Measurements from ENCODE around the gene ATP4B.

The ATP4B gene
- total RNA-seq, result 0 reads per million in 4 experiments

- no peak for DNase-seq
Measured at GRCh38 chr13:113657851-113658741, at the start of gene ATP4B. ATP4B (minus strand) TSS chr13:113658198; CDS start chr13:113658144, 54 bp downstream.

DNA sequence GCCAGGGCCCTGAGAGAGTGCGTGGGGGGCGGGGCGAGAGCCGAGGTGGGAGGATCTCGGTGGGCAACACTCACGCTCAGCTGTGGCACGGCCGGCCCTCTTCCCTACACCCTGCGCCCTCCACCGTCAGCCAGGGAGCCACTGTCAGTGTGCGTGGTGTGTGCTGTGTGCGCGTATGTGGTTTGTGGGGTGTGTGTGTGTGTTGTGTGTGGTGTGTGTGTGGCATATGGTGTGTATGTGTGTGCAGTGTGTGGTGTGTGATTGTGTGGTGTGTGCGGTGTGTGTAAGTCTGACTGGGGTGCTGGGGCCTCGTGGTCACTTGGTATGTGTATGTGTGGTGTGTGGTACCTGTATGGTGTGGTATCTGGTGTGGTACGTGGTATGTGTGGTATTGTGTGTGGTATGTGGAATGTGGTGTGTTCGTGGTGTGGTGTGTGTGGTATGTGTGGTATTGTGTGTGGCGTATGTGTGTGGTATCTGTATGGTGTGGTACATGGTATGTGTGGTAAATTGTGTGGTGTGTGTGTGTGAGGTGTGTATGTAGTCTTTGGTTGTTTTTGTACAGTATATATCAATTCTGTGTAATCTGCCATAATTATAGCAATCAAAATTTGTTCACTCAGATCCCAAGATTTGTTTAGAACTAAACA, 14.1 kb upstream of the ATP4B start:
- DNase-seq, result no peak

DNA sequence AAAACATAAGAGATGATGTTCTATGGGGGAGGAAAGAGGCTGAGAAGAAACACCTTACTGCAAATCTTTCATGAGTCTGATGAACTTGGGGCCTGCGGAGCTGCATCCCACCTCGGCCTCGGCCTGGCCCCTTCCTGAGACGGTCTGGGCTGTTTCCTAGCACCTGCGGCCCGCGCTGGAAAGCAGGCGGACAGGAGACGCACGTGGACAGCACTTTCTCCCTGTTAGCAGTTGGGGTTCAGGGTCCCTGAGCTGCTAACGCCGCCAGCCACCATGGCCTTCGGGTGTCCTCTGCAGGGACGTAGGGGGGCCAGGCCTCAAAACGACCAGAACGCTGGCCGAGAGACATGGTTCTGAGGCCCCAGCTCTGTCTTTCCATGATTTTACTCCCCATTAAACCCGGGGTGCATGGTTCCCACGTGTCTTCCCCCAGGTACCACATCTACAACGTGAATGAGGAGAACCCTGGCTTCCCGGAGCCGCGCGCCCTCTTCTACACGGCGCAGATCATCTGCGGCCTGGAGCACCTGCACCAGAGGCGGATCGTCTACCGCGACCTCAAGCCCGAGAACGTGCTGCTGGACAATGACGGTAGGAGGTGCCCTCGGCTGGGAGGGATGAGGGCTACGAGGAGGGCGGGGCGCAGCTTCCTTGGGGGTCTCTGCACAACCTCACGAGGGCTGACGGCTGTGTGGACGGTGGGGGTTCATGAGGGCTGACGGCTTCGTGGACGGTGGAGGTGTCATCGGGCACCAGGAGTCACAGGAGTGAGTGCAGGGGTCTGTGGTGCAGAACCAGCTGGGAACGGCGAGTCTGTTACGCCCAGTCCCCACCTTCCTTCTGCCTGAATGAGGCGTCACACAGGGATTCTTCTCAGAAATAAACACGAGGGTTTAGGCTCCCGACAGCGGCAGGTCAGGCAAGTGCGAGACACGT, 13.3 kb upstream of the ATP4B start:
- no peak for DNase-seq

DNA sequence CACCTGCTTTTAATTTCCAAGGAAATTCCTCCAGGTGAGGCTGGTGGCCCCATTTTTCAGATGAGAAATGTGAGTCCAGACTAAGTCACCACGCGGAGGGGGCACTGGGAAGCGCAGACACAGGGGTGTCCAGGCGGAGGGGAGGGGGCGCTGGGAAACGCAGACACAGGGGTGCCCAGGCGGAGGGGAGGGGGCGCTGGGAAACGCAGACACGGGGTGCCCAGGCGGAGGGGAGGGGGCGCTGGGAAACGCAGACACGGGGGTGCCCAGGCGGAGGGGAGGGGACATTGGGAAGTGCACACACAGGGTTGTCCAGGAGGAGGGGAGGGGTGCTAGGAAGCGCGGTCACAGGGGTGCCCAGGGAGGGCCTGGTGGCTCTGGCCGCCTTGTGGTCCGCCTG, 12.5 kb upstream of the ATP4B start:
- DNase-seq, result no peak

GRCh38 chr13:113669755-113670341, 11.8 kb upstream of the ATP4B start:
- no peak for DNase-seq

DNA sequence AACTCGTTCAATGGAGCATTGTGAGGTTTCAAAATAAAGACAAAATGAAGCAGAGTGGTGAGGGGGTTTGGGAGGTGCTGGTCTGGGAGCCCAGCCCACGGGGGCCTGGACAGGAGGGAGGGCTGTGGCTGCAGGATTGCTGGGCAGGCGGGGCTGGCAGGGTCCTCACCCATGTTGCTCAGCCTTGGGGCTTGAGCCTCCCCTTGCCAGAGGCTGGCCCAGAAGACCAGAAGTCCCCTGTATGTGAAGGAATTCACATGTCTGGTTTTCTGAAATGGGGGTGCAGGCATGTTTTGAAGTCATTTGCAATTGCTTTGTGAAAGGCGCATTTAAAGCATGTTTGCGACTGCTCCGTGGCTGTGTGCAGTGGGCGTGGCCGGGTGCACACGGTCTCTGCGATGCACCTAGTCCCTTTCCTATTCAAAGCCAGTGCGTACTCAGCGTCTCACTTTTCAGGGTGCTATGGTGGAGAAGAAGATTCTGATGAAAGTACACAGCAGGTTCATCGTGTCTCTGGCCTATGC, 11.3 kb upstream of the ATP4B start:
- no peak for DNase-seq

GRCh38 chr13:113668491-113668971, 10.5 kb upstream of the ATP4B start:
- no peak for DNase-seq

DNA sequence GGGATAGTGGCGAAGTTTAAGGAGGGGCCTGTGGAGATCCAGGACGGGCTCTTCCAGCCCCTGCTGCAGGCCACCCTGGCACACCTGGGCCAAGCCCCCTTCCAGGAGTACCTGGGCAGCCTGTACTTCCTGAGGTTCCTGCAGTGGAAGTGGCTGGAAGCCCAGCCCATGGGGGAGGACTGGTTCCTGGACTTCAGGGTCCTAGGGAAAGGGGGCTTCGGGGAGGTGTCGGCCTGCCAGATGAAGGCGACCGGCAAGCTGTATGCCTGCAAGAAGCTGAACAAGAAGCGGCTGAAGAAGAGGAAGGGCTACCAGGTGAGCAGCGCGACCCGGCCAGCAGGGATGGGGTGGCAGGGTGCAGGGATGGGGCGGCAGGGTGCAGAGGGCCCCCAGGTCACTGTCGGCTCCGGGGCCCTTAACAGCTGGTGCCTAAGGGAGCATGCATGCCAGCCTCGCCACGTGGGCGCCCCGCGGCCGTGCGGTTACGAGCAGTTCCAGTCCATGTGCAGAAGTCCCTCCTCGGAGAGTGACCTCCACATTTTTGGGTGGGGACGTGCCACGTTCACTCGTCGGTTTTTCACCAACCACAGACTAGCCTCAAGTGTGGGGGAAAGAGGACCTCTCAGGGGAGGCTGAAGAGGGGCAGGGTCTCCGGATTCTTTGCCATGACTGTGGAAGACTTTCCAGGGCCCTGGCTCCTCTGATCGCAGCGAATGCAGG, 9.9 kb upstream of the ATP4B start:
- DNase-seq, result no peak

DNA sequence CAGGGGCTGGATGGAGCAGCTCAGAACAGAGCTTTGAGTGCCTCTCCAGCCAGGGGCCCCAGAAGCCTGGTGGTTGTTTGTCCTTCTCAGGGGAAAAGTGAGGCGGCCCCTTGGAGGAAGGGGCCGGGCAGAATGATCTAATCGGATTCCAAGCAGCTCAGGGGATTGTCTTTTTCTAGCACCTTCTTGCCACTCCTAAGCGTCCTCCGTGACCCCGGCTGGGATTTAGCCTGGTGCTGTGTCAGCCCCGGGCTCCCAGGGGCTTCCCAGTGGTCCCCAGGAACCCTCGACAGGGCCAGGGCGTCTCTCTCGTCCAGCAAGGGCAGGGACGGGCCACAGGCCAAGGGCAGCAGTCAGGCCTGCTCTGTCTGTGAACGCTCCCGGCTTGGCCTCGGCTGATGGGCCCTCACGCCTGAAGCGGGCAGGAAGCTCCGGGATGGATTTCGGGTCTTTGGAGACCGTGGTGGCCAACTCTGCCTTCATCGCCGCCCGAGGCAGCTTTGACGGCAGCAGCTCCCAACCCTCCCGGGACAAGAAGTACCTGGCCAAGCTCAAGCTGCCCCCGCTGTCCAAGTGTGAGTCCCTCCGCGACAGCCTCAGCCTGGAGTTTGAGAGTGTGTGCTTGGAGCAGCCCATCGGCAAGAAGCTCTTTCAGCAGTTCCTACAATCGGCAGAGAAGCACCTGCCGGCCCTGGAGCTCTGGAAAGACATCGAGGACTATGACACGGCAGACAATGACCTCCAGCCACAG, 9.1 kb upstream of the ATP4B start, which contains the start of gene GRK1:
TSS of gene GRK1 (plus strand) at position 269 of the 751 bp plus-strand sequence. CDS start at position 437, 168 bp downstream.
- DNase-seq, result no peak

GRCh38 chr13:113666329-113666670, 8.3 kb upstream of the ATP4B start:
- no peak for DNase-seq

- DNase-seq, result no peak
Measured at GRCh38 chr13:113665597-113666328, 7.8 kb upstream of the ATP4B start.

GRCh38 chr13:113664751-113665596, 7.0 kb upstream of the ATP4B start:
- DNase-seq, result no peak

- no peak for DNase-seq
Measured at GRCh38 chr13:113663934-113664333, 5.9 kb upstream of the ATP4B start.

DNA sequence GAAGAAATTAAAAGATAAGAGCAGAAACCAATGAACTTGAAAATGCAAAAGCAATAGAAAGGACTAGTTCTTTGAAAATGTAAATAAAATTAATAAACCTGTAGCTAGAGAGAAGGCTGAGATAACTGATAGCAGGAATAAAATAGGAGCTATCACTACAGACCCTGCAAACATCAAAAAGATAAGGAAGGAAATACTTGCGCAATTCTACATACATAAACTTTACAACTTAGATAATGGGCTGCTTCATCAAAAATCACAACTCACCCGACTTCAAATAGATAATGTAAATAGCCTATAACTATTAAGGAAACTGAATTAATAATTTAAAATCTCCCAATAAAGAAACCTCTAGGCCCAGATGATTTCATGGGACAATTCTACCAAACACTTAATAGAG, 3.5 kb upstream of the ATP4B start:
- DNase-seq, result no peak

DNA sequence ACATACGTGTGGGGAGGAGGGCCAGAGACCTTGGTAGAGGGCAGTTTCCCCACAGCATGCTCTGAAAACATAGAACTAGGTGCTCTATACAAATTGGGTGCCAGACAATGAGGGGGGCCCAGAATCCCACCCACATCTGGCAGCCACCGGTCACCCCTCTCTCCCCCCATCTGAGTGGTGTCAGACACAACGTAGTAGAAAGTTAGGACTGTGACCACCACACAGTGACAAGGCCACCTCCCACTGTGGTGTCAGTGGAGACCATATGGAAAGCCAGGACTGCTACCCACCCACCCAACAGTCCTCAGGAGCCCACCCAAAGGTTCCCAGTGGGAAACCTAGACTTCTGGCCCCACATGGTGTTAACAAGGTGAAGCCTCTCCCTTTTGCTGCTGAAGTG, 2.1 kb upstream of the ATP4B start:
- no peak for DNase-seq

- DNase-seq, result no peak
Measured at GRCh38 chr13:113659337-113659736, 1.3 kb upstream of the ATP4B start.

GRCh38 chr13:113658836-113659235, 838 bp upstream of the ATP4B start:
- no peak for DNase-seq

DNA sequence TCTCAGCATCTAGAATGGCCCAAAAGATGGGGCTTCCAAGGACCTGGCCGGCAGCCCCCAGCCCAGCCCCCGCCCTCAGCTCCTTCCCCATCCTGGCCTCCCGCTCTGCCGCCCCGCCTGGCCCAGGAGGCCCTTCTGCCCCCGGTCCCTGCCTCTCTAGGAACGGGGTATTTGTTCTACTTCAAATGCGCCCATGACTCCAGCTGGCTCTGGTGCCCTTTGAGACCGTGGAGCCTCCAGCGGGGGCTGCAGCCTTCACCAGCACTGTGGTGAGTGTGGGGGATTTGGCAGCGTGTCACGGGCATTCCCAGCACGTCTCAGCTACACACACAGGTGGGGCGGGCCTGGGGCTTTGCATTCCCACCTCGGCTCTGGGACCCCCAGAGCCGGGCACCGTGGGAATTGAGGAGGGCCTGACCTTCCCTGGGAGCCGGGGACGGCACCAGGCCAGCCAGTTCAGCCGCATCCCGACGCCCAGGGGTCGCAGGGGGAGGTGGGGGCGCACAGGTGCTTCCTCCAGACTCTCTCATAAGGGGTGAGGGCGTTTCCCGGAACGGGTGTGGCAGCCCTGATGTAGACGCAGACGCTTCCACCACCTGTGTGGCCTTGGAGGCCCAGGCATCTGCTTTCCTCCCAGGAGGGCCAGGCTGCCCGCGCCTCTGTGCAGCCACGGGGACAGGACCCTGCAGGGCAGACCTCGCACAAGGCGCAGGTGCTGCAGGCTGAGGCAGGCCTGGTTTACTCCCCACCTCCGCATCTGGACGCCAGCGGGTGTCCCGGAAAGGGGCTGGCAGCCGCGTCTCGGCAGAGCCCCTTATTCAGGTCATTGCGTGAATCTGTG, 947 bp downstream of the ATP4B start:
- DNase-seq, result no peak

Data from effector CD8-positive, alpha-beta T cell (primary cell).